Sigmoid colon (tissue), 4 donors: ENCODE data around the gene KCND3.

ENCODE experiments used
- POLR2A ChIP-seq, 2 donors: fragments of 450-650 bp; IDR thresholded peaks; one replicate each; pipeline ENCODE4 v1.6.1; 2016; ENCODE audit warnings: antibody characterized with exemption in 2 of 2, mild to moderate bottlenecking in 2 of 2, moderate library complexity in 2 of 2
- POLR2AphosphoS5 ChIP-seq, 4 donors: sonication (generic); formaldehyde crosslinking; IDR thresholded peaks; one replicate each; pipeline ENCODE4 v1.6.1; 2017; ENCODE audit warnings: antibody characterized with exemption in 4 of 4
- TF ChIP-seq, protein P1 (sequence below), 4 experiments: fragments of 450-650 bp in 3 of 4; fragments of 200-600 bp in 1 of 4; IDR thresholded peaks; one replicate each; pipeline ENCODE4 v1.5.1; 2016 to 2019; ENCODE audit warnings: antibody characterized with exemption in 4 of 4, mild to moderate bottlenecking in 3 of 4, moderate library complexity in 2 of 4

DNA sequence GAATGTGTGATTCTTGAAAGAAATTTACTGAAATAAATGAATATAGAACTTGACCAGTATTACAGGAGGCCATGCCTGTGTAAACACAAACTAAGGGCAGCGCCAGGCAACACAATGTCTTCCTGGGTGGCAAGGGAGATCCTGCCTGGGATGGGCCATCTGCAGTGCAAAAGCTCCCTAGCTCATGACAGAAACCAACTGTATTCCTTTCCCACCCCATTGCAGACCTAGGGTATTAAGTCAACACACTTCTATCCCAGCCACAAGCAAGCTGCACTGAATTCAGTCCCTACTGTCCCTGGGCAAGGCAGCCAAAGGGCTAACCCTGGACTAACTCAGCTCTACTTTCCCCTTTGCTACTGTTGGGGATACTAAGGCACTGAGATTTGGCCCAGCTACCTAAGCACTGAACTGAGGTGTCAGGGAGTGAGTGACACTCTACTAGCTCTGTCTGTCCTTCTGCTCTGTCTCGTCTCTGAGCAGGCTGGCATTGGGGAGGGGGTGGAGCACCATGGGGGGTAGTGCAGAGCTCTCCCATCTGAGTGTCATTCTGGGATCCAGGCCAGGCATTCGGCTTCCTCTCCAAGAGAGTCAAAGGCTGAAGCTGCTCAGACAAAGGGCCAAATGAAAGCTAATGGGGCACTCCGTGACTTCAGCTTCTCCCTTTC, 252.8 kb downstream of the KCND3 start:
- TF ChIP-seq POLR2A (IDR thresholded peaks at IDR 0.05) (no peak), POLR2AphosphoS5 (IDR thresholded peaks at IDR 0.05) (no peak)
- TF ChIP-seq, protein P1, sequence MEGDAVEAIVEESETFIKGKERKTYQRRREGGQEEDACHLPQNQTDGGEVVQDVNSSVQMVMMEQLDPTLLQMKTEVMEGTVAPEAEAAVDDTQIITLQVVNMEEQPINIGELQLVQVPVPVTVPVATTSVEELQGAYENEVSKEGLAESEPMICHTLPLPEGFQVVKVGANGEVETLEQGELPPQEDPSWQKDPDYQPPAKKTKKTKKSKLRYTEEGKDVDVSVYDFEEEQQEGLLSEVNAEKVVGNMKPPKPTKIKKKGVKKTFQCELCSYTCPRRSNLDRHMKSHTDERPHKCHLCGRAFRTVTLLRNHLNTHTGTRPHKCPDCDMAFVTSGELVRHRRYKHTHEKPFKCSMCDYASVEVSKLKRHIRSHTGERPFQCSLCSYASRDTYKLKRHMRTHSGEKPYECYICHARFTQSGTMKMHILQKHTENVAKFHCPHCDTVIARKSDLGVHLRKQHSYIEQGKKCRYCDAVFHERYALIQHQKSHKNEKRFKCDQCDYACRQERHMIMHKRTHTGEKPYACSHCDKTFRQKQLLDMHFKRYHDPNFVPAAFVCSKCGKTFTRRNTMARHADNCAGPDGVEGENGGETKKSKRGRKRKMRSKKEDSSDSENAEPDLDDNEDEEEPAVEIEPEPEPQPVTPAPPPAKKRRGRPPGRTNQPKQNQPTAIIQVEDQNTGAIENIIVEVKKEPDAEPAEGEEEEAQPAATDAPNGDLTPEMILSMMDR (IDR thresholded peaks at IDR 0.05) = no peak
